Astrocyte of the spinal cord (primary cell): ENCODE data around the gene B2M.

Experiments
- DNase-seq: peaks from one replicate; pipeline ENCODE4 v3.0.0; 2011; ENCODE audit warnings: low read depth, low spot score
- H3K4me3 ChIP-seq: 2 replicates; pipeline ENCODE4 v1.5.1; 2011; ENCODE audit warnings: low read depth, mild to moderate bottlenecking, low read length, moderate library complexity
- in situ Hi-C: cut with HindIII; loops from 2 replicates; pipeline ENCODE4 v1.10.0; 2017; ENCODE audit warnings: low sequenced_read_pairs
- TF ChIP-seq, protein P1 (sequence below): IDR thresholded peaks from 2 replicates; pipeline ENCODE4 v1.5.1; 2012; ENCODE audit warnings: low read depth, mild to moderate bottlenecking, low read length, inconsistent platforms

The B2M gene

DNA sequence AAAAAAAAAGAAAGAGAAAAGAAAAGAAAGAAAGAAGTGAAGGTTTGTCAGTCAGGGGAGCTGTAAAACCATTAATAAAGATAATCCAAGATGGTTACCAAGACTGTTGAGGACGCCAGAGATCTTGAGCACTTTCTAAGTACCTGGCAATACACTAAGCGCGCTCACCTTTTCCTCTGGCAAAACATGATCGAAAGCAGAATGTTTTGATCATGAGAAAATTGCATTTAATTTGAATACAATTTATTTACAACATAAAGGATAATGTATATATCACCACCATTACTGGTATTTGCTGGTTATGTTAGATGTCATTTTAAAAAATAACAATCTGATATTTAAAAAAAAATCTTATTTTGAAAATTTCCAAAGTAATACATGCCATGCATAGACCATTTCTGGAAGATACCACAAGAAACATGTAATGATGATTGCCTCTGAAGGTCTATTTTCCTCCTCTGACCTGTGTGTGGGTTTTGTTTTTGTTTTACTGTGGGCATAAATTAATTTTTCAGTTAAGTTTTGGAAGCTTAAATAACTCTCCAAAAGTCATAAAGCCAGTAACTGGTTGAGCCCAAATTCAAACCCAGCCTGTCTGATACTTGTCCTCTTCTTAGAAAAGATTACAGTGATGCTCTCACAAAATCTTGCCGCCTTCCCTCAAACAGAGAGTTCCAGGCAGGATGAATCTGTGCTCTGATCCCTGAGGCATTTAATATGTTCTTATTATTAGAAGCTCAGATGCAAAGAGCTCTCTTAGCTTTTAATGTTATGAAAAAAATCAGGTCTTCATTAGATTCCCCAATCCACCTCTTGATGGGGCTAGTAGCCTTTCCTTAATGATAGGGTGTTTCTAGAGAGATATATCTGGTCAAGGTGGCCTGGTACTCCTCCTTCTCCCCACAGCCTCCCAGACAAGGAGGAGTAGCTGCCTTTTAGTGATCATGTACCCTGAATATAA lies 2.0 kb downstream of the B2M start:
- TF ChIP-seq, protein P1, sequence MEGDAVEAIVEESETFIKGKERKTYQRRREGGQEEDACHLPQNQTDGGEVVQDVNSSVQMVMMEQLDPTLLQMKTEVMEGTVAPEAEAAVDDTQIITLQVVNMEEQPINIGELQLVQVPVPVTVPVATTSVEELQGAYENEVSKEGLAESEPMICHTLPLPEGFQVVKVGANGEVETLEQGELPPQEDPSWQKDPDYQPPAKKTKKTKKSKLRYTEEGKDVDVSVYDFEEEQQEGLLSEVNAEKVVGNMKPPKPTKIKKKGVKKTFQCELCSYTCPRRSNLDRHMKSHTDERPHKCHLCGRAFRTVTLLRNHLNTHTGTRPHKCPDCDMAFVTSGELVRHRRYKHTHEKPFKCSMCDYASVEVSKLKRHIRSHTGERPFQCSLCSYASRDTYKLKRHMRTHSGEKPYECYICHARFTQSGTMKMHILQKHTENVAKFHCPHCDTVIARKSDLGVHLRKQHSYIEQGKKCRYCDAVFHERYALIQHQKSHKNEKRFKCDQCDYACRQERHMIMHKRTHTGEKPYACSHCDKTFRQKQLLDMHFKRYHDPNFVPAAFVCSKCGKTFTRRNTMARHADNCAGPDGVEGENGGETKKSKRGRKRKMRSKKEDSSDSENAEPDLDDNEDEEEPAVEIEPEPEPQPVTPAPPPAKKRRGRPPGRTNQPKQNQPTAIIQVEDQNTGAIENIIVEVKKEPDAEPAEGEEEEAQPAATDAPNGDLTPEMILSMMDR, result peak; percentile 25
- in situ Hi-C loops, result no loop called here
- peak overlapping the region; percentile 96 for H3K4me3 ChIP-seq
- peak; percentile 46 for DNase-seq

DNA sequence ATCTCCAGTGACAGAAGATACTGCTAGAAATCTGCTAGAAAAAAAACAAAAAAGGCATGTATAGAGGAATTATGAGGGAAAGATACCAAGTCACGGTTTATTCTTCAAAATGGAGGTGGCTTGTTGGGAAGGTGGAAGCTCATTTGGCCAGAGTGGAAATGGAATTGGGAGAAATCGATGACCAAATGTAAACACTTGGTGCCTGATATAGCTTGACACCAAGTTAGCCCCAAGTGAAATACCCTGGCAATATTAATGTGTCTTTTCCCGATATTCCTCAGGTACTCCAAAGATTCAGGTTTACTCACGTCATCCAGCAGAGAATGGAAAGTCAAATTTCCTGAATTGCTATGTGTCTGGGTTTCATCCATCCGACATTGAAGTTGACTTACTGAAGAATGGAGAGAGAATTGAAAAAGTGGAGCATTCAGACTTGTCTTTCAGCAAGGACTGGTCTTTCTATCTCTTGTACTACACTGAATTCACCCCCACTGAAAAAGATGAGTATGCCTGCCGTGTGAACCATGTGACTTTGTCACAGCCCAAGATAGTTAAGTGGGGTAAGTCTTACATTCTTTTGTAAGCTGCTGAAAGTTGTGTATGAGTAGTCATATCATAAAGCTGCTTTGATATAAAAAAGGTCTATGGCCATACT lies 4.0 kb downstream of the B2M start:
- no peak for DNase-seq
- no peak overlapping the region for H3K4me3 ChIP-seq
- TF ChIP-seq, protein P1, result no peak
- in situ Hi-C loops, result no loop called here

DNA sequence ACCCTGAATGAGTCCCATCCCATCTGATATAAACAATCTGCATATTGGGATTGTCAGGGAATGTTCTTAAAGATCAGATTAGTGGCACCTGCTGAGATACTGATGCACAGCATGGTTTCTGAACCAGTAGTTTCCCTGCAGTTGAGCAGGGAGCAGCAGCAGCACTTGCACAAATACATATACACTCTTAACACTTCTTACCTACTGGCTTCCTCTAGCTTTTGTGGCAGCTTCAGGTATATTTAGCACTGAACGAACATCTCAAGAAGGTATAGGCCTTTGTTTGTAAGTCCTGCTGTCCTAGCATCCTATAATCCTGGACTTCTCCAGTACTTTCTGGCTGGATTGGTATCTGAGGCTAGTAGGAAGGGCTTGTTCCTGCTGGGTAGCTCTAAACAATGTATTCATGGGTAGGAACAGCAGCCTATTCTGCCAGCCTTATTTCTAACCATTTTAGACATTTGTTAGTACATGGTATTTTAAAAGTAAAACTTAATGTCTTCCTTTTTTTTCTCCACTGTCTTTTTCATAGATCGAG lies 4.5 kb downstream of the B2M start:
- no peak for DNase-seq
- in situ Hi-C loops, result no loop called here
- TF ChIP-seq, protein P1, result no peak
- H3K4me3 ChIP-seq, result no peak overlapping the region

DNA sequence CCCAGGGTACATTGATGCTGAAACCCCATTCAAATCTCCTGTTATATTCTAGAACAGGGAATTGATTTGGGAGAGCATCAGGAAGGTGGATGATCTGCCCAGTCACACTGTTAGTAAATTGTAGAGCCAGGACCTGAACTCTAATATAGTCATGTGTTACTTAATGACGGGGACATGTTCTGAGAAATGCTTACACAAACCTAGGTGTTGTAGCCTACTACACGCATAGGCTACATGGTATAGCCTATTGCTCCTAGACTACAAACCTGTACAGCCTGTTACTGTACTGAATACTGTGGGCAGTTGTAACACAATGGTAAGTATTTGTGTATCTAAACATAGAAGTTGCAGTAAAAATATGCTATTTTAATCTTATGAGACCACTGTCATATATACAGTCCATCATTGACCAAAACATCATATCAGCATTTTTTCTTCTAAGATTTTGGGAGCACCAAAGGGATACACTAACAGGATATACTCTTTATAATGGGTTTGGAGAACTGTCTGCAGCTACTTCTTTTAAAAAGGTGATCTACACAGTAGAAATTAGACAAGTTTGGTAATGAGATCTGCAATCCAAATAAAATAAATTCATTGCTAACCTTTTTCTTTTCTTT lies 5.8 kb downstream of the B2M start:
- TF ChIP-seq, protein P1, result no peak
- no peak overlapping the region for H3K4me3 ChIP-seq
- in situ Hi-C loops, result no loop called here
- no peak for DNase-seq

DNA sequence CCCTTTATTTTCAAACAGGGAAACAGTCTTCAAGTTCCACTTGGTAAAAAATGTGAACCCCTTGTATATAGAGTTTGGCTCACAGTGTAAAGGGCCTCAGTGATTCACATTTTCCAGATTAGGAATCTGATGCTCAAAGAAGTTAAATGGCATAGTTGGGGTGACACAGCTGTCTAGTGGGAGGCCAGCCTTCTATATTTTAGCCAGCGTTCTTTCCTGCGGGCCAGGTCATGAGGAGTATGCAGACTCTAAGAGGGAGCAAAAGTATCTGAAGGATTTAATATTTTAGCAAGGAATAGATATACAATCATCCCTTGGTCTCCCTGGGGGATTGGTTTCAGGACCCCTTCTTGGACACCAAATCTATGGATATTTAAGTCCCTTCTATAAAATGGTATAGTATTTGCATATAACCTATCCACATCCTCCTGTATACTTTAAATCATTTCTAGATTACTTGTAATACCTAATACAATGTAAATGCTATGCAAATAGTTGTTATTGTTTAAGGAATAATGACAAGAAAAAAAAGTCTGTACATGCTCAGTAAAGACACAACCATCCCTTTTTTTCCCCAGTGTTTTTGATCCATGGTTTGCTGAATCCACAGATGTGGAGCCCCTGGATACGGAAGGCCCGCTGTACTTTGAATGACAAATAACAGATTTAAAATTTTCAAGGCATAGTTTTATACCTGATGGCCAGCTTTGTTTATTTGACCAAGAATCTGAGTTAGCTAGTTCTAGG lies 7.0 kb downstream of the B2M start:
- H3K4me3 ChIP-seq, result no peak overlapping the region
- no peak for DNase-seq
- in situ Hi-C loops, result no loop called here
- TF ChIP-seq, protein P1, result no peak

DNA sequence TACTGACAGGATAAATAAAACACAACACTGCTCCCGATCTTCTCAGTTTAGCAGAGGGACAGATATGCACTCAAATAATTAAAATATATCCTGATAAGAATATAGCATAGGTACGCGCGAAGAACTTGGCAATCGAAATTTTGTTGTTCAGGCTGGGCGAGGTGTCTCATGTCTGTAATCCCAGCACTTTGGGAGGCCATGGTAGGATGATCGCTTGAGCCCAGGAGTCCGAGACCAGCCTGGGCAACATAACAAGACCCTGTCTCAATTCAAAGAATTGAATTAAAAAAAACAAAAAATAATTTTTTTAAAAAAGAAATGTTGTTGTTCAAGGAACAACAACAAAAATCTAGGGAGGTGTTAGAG lies 7.6 kb downstream of the B2M start:
- in situ Hi-C loops, result no loop called here
- TF ChIP-seq, protein P1, result no peak
- no peak overlapping the region for H3K4me3 ChIP-seq
- DNase-seq, result no peak
